ENCODE measurements around the gene SCG3.

Gene SCG3

DNA sequence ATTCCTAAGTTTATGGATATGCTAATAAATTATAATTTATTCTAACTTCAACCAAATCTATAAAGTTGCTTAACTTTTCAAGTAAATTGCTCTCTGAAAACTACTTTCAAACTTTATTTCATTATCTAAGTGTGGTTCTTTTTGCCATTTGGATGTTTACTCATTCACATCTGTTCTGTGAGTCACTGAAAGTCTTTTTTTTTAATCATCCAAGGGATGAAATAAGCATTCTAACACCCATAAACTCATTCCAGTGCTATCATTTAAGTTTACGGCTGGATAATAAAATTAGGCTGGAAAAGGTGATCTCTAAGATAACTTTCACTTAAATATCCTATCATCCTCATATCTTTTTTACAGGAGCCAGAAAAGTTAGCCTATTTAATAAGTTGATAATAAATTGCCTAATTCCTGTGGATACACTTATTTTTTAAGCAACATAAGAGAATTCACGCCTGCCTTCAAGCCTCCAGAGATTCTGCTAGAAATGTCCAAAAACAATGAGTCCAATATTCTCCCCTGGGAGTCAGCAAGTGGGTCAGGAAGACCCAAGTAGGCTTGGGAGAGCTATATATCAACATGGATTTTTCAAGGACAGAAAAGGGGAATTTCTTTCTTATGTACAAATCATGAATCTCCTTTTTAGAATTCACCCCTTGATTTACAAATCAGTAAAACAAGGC lies 25.8 kb downstream of the SCG3 start:
- no peak overlapping the region for H3K9ac ChIP-seq (ENCODE audit: low read length)
- no peaks in the 10 kb centered on the region for H3K27me3 ChIP-seq (ENCODE audit: low read depth, low read length)
- H3K4me2 ChIP-seq (ENCODE audit: low read length): no peak overlapping the region
- H3K79me2 ChIP-seq (ENCODE audit: low read length): no peaks in the 10 kb centered on the region
- peaks cover 2% of the 10 kb centered on the region for H3K36me3 ChIP-seq (replicated peaks; ENCODE audit: low read depth, low read length)
- H4K20me1 ChIP-seq (ENCODE audit: insufficient read depth, low read length): no peaks in the 10 kb centered on the region
- H2AFZ ChIP-seq (ENCODE audit: low read depth, low read length): no peak overlapping the region
- H3K4me3 ChIP-seq (ENCODE audit: low read length): no peak overlapping the region
- no peaks in the 10 kb centered on the region for H3K9me3 ChIP-seq (ENCODE audit: insufficient read depth, low read length)
- TF ChIP-seq CTCF (IDR thresholded peaks at IDR 0.05; ENCODE audit: low read depth, low read length): no peak
- no peak for TF ChIP-seq EZH2phosphoT487 (IDR thresholded peaks at IDR 0.05; ENCODE audit: low read depth)
- no peaks in the 10 kb centered on the region for H3K4me1 ChIP-seq (ENCODE audit: low read length)
- no peak overlapping the region for H3K27ac ChIP-seq (ENCODE audit: low read length)

DNA sequence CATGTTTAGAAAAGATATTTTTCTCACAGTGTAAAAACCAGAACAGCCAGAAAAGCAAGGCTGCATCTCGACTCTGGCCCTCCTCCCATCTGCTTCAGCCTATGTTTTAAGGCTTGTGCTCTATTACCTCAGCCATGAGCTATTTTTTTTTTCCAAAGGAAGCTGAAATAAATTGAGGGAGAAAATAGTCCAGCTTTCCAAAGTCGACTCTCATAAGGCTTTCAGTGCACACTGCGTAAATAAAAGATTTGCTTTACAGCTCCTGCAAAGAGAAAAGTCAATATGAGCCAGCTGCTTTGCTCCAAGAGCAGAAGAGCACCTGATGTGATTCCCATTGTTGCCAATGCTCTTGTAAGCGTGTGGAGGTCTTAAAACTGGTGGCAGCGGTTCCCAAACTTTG lies 26.7 kb downstream of the SCG3 start:
- Histone ChIP-seq H3K9ac (ENCODE audit: low read length) (no peak overlapping the region), H3K4me1 (ENCODE audit: low read length) (no peaks in the 10 kb centered on the region), H3K27ac (ENCODE audit: low read length) (no peak overlapping the region), H3K79me2 (ENCODE audit: low read length) (no peaks in the 10 kb centered on the region), H3K27me3 (ENCODE audit: low read depth, low read length) (no peaks in the 10 kb centered on the region), H3K9me3 (ENCODE audit: insufficient read depth, low read length) (no peaks in the 10 kb centered on the region), H3K4me2 (ENCODE audit: low read length) (no peak overlapping the region), H2AFZ (ENCODE audit: low read depth, low read length) (no peak overlapping the region), H4K20me1 (ENCODE audit: insufficient read depth, low read length) (no peaks in the 10 kb centered on the region), H3K36me3 (replicated peaks; ENCODE audit: low read depth, low read length) (peaks cover 4% of the 10 kb centered on the region), H3K4me3 (ENCODE audit: low read length) (no peak overlapping the region)
- no peak for TF ChIP-seq EZH2phosphoT487 (IDR thresholded peaks at IDR 0.05; ENCODE audit: low read depth)
- TF ChIP-seq CTCF (IDR thresholded peaks at IDR 0.05; ENCODE audit: low read depth, low read length): no peak

- Histone ChIP-seq H3K4me1 (ENCODE audit: low read length) (no peaks in the 10 kb centered on the region), H2AFZ (ENCODE audit: low read depth, low read length) (no peak overlapping the region), H3K4me2 (ENCODE audit: low read length) (no peak overlapping the region), H3K27me3 (ENCODE audit: low read depth, low read length) (no peaks in the 10 kb centered on the region), H3K9me3 (ENCODE audit: insufficient read depth, low read length) (no peaks in the 10 kb centered on the region), H3K27ac (ENCODE audit: low read length) (no peak overlapping the region), H3K4me3 (ENCODE audit: low read length) (no peak overlapping the region), H3K36me3 (replicated peaks; ENCODE audit: low read depth, low read length) (peaks cover 4% of the 10 kb centered on the region), H3K9ac (ENCODE audit: low read length) (no peak overlapping the region), H3K79me2 (ENCODE audit: low read length) (no peaks in the 10 kb centered on the region), H4K20me1 (ENCODE audit: insufficient read depth, low read length) (no peaks in the 10 kb centered on the region)
- TF ChIP-seq CTCF (IDR thresholded peaks at IDR 0.05; ENCODE audit: low read depth, low read length) (no peak), EZH2phosphoT487 (IDR thresholded peaks at IDR 0.05; ENCODE audit: low read depth) (no peak)
These were observed 27.7 kb downstream of the SCG3 start for GRCh38 chr15:51709031-51709430.

DNA sequence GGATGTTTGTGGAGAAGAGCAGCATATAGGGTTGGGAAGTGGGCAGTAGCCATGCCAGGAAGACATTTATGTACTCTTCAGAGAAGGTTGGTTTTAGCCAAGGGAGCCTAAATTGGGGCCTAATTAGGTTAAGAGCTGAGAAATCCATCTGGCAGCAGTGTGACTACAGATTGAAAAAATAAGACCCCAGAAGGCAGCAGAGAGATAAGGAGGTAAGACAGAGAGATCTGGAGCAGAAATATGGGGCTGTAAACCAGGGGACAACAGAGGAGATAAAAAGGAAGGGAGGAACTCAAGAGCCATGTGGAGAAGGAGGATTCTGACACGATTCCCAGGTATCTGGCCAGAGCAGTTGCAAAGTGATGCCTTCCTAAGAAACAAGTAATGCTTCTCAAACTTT lies 32.9 kb downstream of the SCG3 start:
- H4K20me1 ChIP-seq (ENCODE audit: insufficient read depth, low read length): no peaks in the 10 kb centered on the region
- H3K27ac ChIP-seq (ENCODE audit: low read length): no peak overlapping the region
- H3K9ac ChIP-seq (ENCODE audit: low read length): no peak overlapping the region
- H3K4me1 ChIP-seq (ENCODE audit: low read length): no peaks in the 10 kb centered on the region
- no peak overlapping the region for H3K4me3 ChIP-seq (ENCODE audit: low read length)
- no peaks in the 10 kb centered on the region for H3K9me3 ChIP-seq (ENCODE audit: insufficient read depth, low read length)
- H3K79me2 ChIP-seq (ENCODE audit: low read length): no peaks in the 10 kb centered on the region
- no peak overlapping the region for H2AFZ ChIP-seq (ENCODE audit: low read depth, low read length)
- peaks cover 14% of the 10 kb centered on the region for H3K36me3 ChIP-seq (replicated peaks; ENCODE audit: low read depth, low read length)
- no peak for TF ChIP-seq CTCF (IDR thresholded peaks at IDR 0.05; ENCODE audit: low read depth, low read length)
- no peak for TF ChIP-seq EZH2phosphoT487 (IDR thresholded peaks at IDR 0.05; ENCODE audit: low read depth)
- H3K27me3 ChIP-seq (ENCODE audit: low read depth, low read length): no peaks in the 10 kb centered on the region
- no peak overlapping the region for H3K4me2 ChIP-seq (ENCODE audit: low read length)

Data from OCI-LY3 (cell line).